A673 (cell line): Measurements from ENCODE around the gene ACTL6B.

ENCODE experiments used
- EZH2 ChIP-seq: fragments of 200-600 bp; sonication (generic); IDR thresholded peaks from 2 replicates; pipeline ENCODE4 v1.6.1; 2017; ENCODE audit warnings: borderline replicate concordance, low read depth, mild to moderate bottlenecking, mixed read lengths, antibody characterized with exemption, low read length; ENCODE audit not compliant: poor library complexity, severe bottlenecking
- TF ChIP-seq, protein P1 (sequence below): fragments of 300-800, 200-600 bp; sonication (generic); conservative IDR thresholded peaks from 2 replicates; pipeline ENCODE4 v1.5.1; 2017; ENCODE audit warnings: low read depth, mild to moderate bottlenecking, antibody characterized with exemption, low read length, moderate library complexity, mixed read lengths

DNA sequence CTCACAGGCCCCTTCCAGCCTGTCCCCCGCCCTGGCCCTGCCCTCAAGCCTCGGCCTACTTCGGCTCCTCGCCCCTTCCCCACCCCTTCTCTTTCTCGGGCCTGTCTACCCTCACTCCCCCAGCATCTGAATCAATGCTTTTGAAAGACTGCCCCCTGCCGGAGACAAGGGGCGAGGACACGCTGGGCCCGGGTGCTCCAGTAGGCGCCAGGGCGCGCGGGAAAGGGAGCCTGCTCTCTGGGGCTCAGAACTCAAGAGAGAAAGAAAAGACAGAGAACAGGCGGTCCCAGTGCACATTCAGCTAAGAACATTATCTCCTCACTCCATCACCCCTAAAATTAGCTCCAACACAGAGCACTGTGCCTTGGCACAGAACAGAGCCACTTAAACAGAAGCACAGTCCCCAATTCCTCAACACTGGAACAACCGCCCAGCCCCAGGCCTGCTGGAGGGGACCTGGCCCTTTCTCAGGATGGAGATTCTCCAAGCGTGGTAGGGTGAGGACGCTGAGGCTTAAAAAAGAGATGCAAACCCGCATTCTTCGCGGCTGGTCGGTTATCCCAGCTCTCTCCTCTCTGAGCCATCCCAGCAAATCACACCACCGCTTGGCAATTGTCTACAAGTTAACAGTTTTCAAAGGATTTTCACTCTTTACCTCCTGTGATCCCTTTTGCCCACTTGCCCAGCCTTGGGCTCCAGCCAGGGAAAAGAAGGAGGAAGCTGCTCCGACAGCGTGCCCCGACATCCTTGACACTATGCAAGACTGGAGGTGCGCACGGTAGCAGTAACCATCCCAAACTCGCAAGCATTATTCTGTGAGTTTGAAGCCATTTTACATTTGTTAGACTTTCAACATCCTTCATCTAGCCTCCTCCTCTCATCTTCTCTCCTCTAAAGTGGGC, 35.7 kb upstream of the ACTL6B start:
- TF ChIP-seq, protein P1, sequence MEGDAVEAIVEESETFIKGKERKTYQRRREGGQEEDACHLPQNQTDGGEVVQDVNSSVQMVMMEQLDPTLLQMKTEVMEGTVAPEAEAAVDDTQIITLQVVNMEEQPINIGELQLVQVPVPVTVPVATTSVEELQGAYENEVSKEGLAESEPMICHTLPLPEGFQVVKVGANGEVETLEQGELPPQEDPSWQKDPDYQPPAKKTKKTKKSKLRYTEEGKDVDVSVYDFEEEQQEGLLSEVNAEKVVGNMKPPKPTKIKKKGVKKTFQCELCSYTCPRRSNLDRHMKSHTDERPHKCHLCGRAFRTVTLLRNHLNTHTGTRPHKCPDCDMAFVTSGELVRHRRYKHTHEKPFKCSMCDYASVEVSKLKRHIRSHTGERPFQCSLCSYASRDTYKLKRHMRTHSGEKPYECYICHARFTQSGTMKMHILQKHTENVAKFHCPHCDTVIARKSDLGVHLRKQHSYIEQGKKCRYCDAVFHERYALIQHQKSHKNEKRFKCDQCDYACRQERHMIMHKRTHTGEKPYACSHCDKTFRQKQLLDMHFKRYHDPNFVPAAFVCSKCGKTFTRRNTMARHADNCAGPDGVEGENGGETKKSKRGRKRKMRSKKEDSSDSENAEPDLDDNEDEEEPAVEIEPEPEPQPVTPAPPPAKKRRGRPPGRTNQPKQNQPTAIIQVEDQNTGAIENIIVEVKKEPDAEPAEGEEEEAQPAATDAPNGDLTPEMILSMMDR: peak; percentile 98
- no peak for TF ChIP-seq EZH2
